Endometrium (tissue), 2 donors: ENCODE measurements around the gene ADAMTS9.

ENCODE experiments used
- FAIRE-seq: peaks from 2 replicates; lab custom pipeline; 2012; peaks lifted over from hg19 to GRCh38; lab: Jason Lieb, UNC
- donor health status: control.
- donor health status: control.

ADAMTS9 gene

DNA sequence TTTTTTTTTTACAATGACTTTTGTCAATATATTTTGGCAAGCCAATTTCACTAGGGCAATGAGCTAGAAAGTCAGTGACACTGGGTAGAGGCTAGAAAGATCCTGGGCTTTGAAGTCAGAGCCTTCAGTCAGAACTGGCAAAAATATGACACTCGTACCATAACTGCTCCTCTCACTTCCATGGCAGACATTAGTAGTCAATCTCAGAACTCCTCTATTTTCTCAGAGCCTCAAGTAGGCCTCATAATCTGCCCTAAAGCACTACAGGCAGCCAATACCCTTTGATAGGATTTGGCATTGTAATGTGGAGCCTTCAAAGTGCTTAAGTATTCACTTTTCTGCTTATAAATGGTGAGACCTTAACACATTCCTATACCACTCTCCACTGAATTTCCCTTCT lies 67.8 kb downstream of the ADAMTS9 start:
- FAIRE-seq, result no peak

DNA sequence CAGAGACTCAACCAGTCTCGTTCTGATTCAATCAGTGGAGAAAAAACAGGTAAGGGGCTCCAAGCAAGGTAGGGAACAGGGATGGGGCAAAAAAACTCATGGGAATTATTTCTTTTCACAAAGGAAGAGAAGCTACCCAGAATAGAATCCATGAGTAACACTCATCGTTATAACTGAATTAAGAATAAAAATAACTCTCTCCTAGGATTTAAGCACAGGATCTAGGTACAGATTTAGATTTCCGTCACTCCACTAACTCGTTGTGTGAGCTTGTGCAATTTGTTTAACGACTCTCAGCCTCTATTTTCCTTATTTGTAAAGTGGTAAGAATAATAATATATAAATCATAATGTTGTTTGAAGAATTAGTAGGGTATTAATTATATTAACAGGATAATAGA lies 68.6 kb downstream of the ADAMTS9 start:
- FAIRE-seq, result no peak

DNA sequence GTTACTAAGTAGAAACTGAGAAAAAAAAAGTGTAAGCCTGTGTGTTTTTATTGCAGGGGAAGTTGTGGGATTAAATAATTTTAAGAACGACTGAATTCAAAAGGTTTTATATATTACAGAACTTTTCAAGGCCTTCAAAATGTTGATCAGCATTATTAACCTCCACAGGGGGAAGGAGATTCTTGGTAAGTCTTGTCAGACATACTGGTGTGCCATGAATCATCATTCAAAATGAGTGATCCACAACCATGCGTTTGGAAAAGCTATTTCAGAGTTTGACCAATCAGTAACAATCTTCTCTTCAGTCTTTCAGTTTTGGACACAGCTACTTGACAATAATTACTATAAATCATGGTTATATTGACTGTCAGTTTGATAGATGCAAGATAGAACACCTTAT lies 70.2 kb downstream of the ADAMTS9 start:
- FAIRE-seq, result no peak

DNA sequence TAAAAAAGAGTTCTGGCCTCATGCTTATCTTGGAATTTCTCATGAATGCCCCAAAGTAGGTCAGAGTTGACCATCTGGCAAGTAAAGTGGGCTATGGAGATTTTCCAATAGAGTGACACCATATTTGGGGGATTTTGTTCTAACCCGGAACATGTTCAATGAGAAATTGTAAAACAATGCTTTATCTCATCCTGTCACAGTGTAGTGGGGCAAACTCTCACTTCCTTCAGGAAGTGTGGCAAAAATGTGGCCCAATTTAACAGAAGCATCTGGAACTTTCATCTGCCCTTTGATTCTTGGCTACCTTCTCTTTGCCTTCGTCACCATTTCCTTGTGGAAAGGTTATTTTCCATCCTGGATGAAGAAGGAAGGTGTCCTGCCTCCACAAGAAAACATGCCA lies 70.8 kb downstream of the ADAMTS9 start:
- no peak for FAIRE-seq

DNA sequence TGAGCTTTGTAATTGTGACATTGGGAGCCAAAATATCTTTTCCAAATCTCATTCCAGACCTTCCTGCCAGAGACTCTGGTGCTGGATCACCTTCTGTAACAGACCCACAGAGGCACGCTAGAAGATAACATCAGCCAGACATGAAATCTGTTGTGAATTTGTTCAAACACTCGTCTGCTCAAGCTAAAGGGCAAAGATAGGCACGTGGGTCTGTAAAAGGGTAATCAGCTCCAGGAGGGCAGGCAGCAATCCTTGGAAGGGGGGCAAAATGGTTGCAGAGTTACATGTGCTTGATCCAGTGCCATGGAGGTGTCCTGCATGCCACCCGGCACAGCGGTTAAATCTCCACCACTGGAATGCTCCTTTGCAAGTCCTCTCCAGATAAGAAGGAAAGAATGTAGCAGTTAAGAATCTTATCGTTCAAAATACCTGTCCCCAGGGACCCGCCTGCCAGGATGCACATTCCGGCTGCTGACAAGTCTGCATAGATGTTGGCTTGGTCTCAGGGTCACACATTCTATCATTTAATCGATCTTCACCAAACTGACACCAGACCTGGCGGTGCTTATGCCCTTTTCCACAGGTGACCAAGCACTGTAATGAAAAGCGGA lies 74.8 kb downstream of the ADAMTS9 start:
- FAIRE-seq, result no peak

DNA sequence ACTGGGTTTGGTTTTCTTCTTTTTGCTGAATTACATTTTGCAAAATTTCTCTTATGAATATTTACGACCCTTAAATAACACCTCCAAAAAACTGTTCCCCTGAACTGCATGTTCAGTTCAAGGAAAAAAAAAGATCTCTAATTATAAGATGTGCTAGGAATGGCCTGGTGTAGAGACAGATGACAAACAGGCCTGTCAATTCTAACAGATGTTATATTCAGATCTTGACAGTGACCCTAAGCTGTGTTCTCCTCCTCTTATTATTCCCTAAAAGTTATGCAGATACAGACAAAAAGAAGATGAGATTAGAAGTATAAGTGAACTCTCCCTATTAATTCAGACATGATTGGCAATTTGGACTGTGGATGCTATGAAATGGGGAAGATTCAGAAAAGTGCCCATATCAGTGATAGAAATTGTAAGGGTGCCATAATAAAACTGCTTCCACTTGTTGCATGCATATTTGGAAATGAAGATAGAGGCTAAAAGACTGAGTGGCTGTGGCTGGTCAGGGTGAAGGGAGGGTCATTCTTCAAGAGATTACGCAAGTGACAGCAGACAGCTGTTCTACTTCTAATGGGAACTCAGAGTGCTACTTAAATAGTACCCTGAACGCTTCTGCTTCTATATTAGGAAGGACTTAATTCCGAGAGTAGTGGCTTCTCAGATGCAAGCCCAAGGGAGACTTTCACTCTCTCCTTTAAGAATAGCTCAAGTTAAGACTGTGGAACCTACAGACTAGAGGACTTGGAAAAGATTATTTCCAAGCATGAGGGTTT lies 75.5 kb downstream of the ADAMTS9 start:
- FAIRE-seq, result no peak

DNA sequence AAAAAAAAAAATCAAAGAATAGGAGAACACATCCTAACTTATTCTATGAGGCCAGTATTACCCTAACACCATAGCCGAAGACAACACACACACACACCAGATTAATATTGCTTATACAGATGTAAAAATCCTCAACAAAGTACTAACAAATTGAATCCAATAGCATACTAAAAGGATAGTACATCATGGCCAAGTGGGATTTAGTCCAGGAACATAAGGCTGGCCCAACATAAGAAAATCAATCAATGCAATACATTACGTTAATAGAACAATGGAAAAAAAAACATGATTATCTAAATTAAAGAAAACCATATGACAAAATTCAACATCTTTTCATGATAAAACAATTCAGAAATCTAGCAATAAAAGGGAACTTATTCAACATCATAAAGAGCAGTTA lies 79.1 kb downstream of the ADAMTS9 start:
- no peak for FAIRE-seq

DNA sequence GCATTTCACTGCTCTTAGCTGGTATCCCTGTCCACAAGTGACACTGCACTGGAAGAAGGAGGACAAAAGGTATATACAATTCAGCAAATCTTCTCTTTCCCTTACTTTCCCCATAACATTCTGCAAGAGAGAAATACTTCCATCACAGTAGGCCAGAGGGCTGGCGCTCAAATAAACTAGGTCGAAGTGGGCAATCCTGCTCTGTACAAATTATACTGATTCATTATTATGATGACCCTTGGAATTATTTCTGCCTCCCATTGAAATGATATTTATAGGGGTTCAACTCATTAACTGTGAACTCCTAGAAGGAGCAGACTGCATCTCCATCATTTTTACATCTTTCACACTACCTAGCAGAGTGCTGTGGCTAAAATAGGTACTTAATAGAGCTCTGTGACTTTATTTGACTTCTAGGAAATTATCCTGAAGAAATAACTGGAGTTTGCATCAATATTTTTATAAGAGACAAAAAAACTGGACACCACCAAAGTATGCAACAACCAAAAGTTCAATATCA lies 80.7 kb downstream of the ADAMTS9 start:
- FAIRE-seq, result no peak

DNA sequence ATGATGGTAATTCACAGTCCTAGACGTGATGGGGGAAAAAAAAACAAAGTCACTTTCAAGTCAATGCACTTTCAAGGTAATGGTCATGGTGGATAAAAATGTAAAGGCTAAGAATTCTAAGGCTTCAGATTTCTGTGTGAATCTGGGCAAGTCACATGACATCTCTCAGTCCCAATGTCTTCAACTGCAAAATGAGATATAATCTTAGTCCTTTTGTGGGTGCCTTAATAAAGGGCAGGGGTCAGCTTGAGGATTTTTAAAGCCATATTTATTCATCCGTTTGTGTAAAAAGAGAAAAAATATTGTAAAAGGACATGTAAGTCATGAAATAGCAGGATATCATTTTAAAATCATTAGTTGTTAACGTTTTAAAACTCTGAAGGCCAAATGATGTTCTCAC lies 83.5 kb downstream of the ADAMTS9 start:
- no peak for FAIRE-seq

DNA sequence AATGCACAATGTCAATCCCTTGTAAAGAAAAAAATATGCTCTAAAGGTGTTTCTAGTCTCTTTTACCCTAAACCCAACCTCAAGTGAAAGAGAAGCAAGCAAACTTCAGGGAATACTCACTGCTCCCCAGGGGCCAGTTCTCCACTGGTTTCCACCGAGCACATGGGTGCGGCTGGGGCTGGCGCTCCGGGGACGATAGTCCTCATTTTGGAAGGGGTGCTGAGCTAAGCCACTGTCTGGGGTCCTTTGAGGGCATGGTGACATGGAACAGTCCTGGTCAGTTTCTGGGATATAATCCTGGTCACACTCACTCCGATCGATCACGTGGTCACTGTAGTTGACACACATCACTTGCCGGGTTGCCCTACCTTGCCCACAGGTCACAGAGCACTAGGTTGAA lies 86.0 kb downstream of the ADAMTS9 start:
- FAIRE-seq, result no peak

DNA sequence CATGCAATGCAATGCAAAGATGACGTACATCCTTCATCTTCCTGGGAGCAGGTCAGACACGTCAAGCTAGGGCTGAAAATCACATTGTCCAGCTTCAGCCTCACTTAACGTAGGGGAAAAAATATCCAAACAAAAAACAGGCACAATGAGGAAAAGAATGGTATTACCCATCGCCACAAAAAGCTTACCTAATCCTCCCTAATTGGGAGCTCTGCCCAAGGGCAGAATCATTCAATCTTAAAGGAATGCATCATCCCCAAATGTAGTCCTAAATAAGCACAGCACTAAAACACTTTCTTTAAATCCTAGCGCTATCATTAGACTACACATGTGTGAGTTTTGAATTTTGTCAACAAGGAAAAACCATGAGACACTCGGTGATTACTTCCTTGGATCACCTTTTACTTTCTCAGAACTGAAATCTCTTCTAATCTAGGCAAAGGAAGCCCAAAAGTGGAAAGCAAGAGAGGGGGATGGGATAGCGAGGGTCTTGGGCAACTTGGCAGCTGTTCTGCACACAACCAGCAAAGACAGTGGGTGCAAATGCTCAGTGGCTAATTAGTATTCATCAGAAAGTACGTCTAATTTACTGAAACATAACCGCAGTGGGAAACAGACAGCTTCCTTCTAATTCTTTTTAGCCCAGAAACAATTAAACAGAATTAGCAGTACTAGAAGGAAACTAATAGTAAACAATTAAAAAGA lies 87.4 kb downstream of the ADAMTS9 start:
- FAIRE-seq, result no peak

DNA sequence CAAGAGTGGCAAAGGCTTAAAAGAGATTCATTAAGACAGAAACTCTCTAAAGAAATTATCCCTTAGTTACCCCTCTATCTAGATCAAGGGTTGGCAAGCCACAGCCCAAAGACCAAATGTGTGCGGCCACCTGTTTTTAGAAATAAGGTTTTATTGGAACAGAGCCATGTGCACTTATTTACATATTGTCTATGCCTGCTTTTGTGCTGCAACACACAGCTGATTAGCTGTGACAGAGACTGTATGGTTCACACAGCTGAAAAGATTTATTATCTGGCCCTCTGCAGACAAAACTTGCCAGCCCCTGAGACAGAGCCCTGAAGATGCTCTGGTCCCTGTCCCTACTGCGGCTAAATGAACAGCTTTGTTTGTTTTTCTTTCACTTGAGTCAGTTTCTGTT lies 88.1 kb downstream of the ADAMTS9 start:
- FAIRE-seq, result no peak

DNA sequence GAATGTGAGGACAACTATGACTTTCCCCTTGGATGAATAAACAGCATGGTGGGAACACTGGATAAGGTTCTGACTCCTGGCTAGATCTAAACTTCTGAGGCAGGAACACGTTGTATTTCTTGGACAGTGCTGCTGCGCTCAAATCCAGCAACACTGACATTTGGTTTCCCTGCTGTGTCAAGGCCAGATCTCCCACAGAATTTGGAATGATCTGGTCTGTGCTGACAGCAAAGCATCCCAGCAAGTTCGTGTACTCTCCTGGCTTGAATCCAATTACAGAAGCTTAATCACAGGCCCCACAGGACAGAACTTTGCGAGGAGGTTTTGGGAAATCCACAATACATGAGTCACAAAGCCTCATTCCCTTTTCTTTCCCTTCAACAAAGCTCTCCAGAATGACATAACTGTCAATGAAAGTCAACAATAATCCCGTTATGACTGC lies 92.5 kb downstream of the ADAMTS9 start:
- no peak for FAIRE-seq

DNA sequence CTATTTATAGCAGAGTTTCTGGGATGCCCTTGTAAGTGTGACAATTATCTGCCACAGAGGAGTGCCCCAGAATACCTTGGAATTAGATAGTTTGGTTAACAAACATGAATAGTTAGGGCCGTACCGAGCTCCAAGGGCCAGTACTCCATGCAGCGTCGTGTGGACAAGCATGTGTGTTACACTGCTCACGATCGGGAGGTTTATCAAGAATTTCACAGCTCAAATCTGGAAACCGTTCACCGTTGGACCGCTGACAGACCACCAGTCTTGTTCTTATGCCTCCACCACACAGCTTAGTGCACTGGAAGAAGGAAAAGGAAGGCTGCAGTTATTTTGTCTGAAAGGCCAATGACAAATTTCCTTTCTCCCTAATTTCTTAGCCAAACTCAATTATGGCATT lies 93.7 kb downstream of the ADAMTS9 start:
- FAIRE-seq, result no peak

DNA sequence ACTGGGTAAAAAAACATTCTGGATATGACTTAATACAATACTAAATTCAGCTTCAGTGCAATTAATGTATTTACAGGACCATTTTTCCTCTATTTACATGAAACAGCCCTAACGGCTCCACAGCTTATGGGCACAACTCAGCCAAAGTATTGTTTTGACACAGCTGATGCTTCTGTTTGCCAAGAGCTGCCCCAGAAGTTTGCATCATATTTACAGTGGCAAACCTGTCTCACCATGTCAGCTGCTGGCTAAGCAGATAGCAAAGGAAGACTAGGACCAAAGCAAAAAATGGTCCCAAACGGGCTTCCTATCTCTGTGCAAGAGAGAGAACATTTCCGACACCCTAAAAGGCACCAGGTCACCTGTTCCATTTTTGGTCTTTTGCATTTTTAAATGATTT lies 94.5 kb downstream of the ADAMTS9 start:
- FAIRE-seq, result no peak

DNA sequence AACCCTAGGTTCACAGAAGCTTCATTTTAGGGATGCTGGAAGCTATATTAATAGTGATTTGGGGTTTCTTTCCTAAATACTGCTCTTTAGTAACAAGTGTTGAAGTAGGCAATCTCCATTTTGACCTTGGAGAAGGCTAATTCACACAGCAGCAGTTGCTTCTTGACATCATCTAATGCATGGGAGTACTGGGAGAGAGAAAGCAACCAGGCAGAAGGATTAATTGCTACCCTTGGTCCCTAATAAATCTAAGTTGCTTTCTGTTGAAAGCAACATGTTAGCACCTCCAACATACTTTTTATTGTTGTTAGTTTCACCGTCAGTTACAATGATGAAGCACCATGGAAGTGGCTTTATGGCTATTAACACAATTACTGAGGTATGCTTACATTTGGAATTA lies 96.2 kb downstream of the ADAMTS9 start:
- FAIRE-seq, result no peak

DNA sequence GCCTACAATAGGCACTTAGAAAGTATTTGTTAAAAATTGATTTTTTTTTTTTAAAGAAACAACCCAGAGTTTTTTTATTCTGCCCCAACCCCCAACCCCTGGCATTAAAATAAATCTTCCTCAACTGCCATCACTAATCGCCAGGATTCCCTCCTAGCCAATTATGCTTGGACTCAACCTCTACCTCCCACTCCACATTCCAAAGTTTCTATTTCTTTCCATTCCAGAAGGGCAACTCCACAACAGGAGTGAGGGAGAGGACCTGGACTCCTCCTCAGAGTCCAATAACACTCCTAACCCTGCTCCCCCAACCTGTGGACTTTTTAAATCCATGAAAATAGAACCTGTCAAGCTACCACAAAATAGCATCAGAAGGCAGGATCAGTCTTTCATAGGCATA lies 99.4 kb downstream of the ADAMTS9 start:
- no peak for FAIRE-seq

DNA sequence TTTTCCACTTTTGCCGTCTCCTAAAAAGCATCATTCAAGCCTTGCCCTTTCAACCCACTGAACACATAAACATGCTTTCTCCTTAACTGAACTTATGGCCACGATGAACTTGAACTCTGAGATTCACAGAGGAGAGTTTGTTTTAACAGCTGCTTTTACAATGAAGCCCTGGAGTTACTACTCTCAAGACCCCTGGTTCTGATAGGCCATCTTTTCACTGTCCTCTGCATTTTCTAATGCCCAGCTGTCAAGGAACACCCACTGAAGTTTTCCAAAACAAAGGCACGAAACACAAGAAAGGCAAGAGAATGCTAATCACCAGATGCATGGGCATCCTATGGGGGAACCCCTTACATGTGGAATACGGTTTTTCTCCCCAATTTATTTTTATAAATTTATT lies 100.8 kb downstream of the ADAMTS9 start:
- FAIRE-seq, result no peak

DNA sequence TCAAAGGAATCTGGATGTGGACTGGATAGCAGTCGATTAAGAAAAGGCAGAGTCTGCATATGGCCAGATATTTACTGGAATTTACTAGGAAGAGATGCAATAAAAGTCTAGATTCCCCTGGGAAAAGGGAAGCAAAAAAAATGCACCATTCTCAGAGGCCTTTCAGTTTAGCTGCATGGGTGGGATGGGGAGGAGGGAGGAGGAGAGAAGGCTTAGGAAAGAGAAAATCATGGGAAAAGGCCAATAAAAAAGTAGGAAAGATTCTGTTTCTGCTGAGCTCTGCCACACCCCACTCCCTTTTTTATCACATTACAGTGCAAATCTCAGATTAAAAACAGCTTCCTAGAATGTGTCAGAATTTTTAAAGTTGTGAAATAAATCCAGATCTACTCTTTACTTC lies 103.6 kb downstream of the ADAMTS9 start:
- FAIRE-seq, result peak; percentile 96

DNA sequence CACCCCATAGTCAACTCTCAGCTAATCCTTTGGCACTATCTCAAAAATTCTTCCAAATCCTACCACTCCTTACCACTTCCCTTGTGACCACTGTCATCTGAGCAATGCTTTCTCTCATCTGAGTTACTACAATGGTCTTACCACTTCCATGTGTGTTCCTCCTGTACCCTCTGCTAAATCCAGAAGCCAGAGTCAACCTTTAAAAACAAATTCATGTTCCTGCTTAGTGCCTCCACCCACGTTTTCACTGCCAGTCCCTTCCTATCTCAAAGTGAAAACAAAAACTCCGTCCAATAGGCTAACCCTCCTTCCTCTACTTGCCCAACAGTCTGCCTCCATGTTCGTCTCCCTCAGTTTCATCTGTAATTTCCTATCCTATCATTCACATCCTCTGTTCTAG lies 109.0 kb downstream of the ADAMTS9 start:
- no peak for FAIRE-seq

DNA sequence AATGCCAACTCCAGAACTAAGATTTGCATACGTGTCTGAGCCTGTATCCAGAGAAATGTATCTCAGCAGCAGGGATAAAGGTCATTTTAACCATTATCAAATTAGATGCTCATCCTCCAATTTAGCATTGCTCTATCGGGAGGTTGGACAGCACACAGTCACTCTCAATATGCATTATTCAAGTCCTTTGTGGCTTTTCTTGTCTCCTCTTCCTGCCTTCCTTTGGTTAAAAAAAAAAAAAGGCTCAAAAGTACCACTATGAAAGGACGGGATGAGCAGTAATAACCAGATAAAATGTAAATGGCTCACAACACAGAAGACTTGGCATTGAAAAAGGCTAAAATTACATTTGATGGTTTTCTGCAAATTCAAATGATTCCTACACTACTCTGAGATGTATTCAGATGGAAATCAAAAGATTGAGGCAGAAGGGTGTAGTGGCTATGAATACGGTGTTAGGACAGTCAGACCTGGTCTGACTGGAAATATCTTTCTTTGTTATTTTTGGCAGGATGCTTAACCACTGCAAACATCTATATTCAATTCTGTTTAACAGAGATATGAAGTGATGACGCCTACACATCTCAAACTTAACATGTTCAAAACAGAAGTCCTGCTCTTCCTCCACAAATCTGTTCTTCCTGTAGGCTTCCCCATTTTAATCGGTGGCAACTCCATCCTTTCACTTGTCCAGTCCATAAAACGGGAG lies 109.6 kb downstream of the ADAMTS9 start:
- no peak for FAIRE-seq

DNA sequence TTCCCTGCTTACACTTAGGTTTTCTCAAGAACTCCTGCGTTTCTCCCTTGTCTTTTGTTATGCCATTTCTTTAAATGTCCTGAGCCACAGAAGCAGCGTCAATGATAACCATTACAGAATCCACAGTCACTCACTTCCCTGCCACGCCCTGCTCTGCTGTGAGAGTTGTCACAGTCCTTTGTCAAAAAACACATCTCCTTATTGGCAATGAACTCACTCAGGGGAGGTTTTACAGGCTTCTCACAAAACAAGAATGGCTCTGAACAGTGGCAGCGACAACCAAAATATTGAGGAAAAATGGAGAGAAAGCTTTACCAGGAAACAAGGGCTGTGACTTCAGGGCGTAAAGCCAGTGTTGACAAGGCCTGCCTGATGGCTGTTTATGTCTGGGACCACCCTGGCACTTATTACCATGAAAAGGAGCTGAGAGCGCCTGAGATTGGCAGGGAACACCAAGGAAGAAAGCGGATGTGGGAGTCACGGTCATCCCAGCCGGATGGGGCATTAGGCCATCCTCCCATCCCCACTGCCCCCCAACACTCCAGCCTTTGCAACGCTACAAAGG lies 111.5 kb downstream of the ADAMTS9 start:
- FAIRE-seq, result no peak
